Heart left ventricle (tissue), 16 donors: ENCODE results near the gene B4GALNT4. TPM values are rescaled to one million over a fixed set of nuclear protein-coding genes. Genes with fewer than 3 reads are reported as not detected.

Experiments used
- ATAC-seq, 4 donors: fragments of 200-7000 bp; cut with Tn5 transposase; one replicate each; pipeline ENCODE4 v1.9.1; 2020 to 2022; ENCODE audit warnings: moderate library complexity in 4 of 4, mild to moderate bottlenecking in 3 of 4, moderate number of reproducible peaks in 1 of 4
- DNase-seq, 5 donors: peaks; one replicate each; pipeline ENCODE4 v3.0.0-alpha.2; 2020
- H3K27ac ChIP-seq, 12 donors: fragments of 200-600 bp; sonication (generic) in 4 of 12; one replicate each; pipeline versions ENCODE4 v1.5.0 to v1.8.0; 2016 to 2022; ENCODE audit warnings: mild to moderate bottlenecking in 2 of 12
- H3K27me3 ChIP-seq, 9 donors: fragments of 200-600 bp; sonication (generic) in 2 of 9; one replicate each; pipeline versions ENCODE4 v1.5.1 to v1.8.0; 2016 to 2022; ENCODE audit warnings: mild to moderate bottlenecking in 3 of 9
- H3K36me3 ChIP-seq, 9 donors: fragments of 200-600 bp; sonication (generic) in 2 of 9; one replicate each; pipeline versions ENCODE4 v1.5.0 to v1.8.0; 2018 to 2022; ENCODE audit warnings: mild to moderate bottlenecking in 2 of 9
- H3K4me1 ChIP-seq, 12 donors: fragments of 200-600 bp; sonication (generic) in 4 of 12; one replicate each; pipeline versions ENCODE4 v1.5.0 to v1.8.0; 2016 to 2022; ENCODE audit warnings: mild to moderate bottlenecking in 3 of 12
- H3K4me3 ChIP-seq, 12 donors: fragments of 200-600 bp; sonication (generic) in 4 of 12; one replicate each; pipeline versions ENCODE4 v1.5.0 to v1.8.0; 2017 to 2022; ENCODE audit warnings: mild to moderate bottlenecking in 9 of 12, moderate library complexity in 4 of 12
- H3K9me3 ChIP-seq, 12 donors: fragments of 200-600 bp; sonication (generic) in 4 of 12; one replicate each; pipeline versions ENCODE4 v1.5.0 to v1.8.0; 2016 to 2022; ENCODE audit warnings: mild to moderate bottlenecking in 1 of 12
- POLR2A ChIP-seq, 2 donors: fragments of 450-650 bp; IDR thresholded peaks; one replicate each; pipeline ENCODE4 v1.6.1; 2017; ENCODE audit warnings: antibody characterized with exemption in 2 of 2, mild to moderate bottlenecking in 2 of 2, moderate library complexity in 2 of 2
- WGBS, 4 donors: extraction: QIAGEN DNeasy Blood & Tissue Kit in 2 of 4; methylation state at CpG; one replicate each; pipeline versions ENCODE4 v1.1.5 to v1.1.7; 2013 to 2018; 5-methylcytosine and 5-hydroxymethylcytosine counted together
- intact Hi-C, 10 donors: fragments of 100-400 bp; cut with DNase I; formaldehyde crosslinking; loops; one replicate each; pipeline versions ENCODE4 v1.11.1 to v1.14.2; 2022
- polyA plus RNA-seq, 2 donors: library from polyadenylated mRNA; stranded (reverse); fragments of 200-250 nt; gene quantifications; one replicate each; pipeline ENCODE4 v1.2.3, GENCODE V29; 2013
- total RNA-seq, 9 donors: library from RNA; depleted of rRNA in 2 of 9; stranded (reverse); fragments of >200 nt in 2 of 9; fragmentation: NEBNext Ultra II Directional in 3 of 9; extraction: Animal tissue kit (Norgen Biotek cat#: 25700) in 3 of 9; gene quantifications; one replicate each; pipeline versions ENCODE4 v1.1.0 to v1.2.4, GENCODE V29; 2016 to 2023
- TF ChIP-seq, protein P1 (sequence below), 12 donors: fragments of 200-600 bp; sonication (generic) in 4 of 12; IDR thresholded peaks; one replicate each; pipeline versions ENCODE4 v1.5.0 to v1.8.0; 2018 to 2022; ENCODE audit warnings: antibody characterized with exemption in 12 of 12, mild to moderate bottlenecking in 5 of 12
- donor health status: ischemic (EF 13 %, LVEDD 7.1; RV severe dilation, severe dysfunction).
- donor health status: healthy with polysubstance abuse.
- donor health status: DM: no; HTN: yes; CAD: no.
- donor health status: DM: no; HTN: no; CAD: no.
- donor health status: ischemic (EF 25% LVEDD 6.9; RV normal size, moderate dysfunction).
- donor health status: ischemic (EF 25% LVEDD 5.7; RV mildly dilated, moderate dysfunction).
- donor health status: healthy.
- donor health status: DM: yes; HTN: yes; CAD: no.
- donor health status: ischemic (EF 35%, LVEDD 5.7; RV mildly dilated, moderate dysfunction).
- donor health status: nonischemic (EF 11% LVEDD 7.7; RV severe dilation, severe dysfunction).
- donor health status: DM: yes; HTN: yes; CAD: no.
- donor health status: PGD.
- donor health status: ischemic (EF 29% LVEDD 5.4; RV normal size, mild dysfunction).
- donor health status: nonischemic (EF 23%, LVEDD 6.1; RV moderate dilation, normal function).

B4GALNT4 gene
- total and polyA plus RNA-seq, 11 donors: 0.28 to 1.9 (median 0.68) TPM; not detected in 2

DNA sequence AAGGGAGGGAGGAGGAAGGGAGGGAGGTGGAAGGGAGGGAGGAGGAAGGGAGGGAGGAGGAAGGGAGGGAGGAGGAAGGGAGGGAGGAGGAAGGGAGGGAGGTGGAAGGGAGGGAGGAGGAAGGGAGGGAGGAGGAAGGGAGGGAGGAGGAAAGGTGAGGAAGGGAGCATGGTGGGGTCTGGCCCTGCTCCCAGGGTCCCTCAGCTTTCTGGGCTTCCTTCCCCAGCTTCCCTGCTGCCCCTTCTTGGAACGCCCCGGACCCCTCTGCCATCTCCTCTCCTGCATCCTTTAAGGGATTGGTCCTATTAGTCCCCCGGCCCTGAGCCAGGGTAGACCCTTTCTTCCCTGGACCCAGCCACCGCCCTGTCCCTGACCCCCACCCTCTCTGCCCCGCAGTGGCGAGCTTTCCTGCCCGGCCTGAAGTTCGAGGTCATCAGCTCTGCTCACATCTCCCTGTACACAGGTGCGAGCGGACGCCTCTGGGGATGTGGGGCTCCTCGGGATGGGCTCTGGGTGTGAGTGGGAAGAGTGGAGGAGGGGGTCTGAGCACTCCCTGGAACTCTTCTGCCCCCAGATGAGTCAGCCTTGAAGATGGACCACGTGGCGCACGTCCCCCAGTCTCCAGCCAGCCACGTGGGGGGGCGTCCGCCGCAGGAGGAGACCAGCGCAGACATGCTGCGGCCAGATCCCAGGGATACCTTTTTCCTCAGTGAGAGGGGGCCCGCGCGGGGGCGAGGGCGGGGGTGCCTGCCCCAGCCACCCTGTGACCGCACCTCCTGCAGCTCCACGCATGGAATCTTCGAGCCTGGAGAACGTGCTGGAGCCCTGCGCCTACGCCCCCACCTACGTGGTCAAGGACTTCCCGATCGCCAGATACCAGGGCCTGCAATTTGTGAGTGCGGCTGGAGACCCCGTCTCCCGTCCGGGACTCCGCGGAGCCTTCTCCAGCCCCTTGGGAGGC, 6.0 kb downstream of the B4GALNT4 start:
- WGBS, 4 donors: 90 to 94% (median 93%) methylated on average over 41 of the region's 41 CpGs

DNA sequence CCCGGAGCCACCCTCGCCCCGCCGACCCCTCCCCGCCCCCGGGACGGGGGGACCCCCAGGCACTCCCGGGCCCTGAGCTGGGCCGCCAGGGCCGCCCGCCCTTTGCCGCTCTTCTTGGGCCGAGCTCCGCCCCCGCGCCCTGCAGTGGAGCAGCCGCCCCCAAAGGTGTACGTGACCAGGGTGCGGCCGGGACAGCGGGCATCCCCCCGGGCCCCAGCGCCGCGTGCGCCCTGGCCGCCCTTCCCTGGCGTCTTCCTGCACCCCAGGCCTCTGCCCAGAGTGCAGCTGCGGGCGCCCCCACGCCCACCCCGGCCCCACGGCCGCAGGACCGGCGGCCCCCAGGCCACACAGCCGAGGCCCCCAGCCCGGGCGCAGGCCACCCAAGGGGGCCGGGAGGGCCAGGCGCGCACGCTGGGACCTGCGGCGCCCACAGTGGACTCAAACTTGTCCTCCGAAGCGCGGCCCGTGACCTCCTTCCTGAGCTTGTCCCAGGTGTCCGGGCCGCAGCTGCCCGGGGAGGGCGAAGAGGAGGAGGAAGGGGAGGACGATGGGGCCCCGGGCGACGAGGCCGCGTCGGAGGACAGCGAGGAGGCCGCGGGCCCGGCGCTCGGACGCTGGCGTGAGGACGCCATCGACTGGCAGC, 7.4 kb downstream of the B4GALNT4 start:
- H3K9me3 ChIP-seq: no peaks in the 10 kb centered on the region
- H3K36me3 ChIP-seq: no peaks in the 10 kb centered on the region
- H3K4me3 ChIP-seq: no peak overlapping the region
- intact Hi-C loops: loop anchor here in 2 of 10 donors (10.0 kb wide), 2 partner anchors 102 to 122 kb away; partner anchors contain the start of gene NLRP6 (in 1 of the 2)
- ATAC-seq: no peak
- TF ChIP-seq, protein P1, sequence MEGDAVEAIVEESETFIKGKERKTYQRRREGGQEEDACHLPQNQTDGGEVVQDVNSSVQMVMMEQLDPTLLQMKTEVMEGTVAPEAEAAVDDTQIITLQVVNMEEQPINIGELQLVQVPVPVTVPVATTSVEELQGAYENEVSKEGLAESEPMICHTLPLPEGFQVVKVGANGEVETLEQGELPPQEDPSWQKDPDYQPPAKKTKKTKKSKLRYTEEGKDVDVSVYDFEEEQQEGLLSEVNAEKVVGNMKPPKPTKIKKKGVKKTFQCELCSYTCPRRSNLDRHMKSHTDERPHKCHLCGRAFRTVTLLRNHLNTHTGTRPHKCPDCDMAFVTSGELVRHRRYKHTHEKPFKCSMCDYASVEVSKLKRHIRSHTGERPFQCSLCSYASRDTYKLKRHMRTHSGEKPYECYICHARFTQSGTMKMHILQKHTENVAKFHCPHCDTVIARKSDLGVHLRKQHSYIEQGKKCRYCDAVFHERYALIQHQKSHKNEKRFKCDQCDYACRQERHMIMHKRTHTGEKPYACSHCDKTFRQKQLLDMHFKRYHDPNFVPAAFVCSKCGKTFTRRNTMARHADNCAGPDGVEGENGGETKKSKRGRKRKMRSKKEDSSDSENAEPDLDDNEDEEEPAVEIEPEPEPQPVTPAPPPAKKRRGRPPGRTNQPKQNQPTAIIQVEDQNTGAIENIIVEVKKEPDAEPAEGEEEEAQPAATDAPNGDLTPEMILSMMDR (IDR thresholded peaks at IDR 0.05): no peak
- no peak for TF ChIP-seq POLR2A (IDR thresholded peaks at IDR 0.05)
- WGBS, 4 donors: 95 to 96% (median 96%) methylated on average over 37 to 70 of the region's 70 CpGs
- no peak overlapping the region for H3K27ac ChIP-seq
- H3K4me1 ChIP-seq: no peaks in the 10 kb centered on the region
- DNase-seq: no peak
- peaks cover 0 to 34% (median 2%) of the 10 kb centered on the region in 9 donors for H3K27me3 ChIP-seq

More for the DNA sequence above, 6.0 kb downstream of the B4GALNT4 start:
- H3K9me3 ChIP-seq: no peaks in the 10 kb centered on the region
- intact Hi-C loops: loop anchor here in 2 of 10 donors (10.0 kb wide), 2 partner anchors 101 to 121 kb away; partner anchors contain the start of gene NLRP6 (in 1 of the 2)
- TF ChIP-seq POLR2A (IDR thresholded peaks at IDR 0.05): no peak
- TF ChIP-seq, protein P1 (IDR thresholded peaks at IDR 0.05): no peak
- DNase-seq (peak in 1 of 5 donors; percentile 58), ATAC-seq (no peak)
- H3K4me3 ChIP-seq: no peak overlapping the region
- no peaks in the 10 kb centered on the region for H3K36me3 ChIP-seq
- no peaks in the 10 kb centered on the region for H3K4me1 ChIP-seq
- H3K27me3 ChIP-seq: peaks cover 0 to 35% (median 9%) of the 10 kb centered on the region in 9 donors
- no peak overlapping the region for H3K27ac ChIP-seq

DNA sequence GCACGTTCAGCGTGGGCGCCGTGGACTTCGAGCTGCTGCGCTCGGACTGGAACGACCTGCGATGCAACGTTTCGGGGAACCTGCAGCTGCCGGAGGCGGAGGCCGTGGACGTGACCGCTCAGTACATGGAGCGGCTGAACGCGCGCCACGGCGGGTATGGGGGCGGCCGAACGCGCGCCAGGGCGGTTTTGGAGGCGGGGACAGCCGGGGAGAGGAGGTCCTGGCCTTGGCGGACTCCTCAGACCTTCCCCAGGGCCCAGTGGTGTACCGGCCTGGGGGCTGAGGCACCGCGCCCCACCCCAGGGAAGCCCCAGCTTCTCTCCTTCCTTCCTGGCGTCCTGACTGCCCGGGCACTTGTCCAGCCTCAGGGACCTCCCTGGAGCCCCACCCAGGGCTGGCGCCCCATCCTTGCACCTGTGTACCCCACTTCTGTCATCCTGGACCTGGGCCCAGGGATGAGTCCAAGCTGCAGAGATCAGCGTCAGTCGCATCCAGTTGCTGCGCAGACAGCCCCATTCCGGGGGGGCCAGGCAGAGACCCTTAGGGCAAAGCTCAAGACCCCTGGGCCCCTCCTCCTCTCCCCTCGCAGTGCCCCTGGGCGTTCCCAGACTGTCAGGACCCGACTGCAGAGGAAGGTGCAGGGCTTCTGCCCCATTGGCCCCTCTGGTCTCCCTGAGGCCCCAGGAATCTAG, 8.0 kb downstream of the B4GALNT4 start:
- intact Hi-C loops: loop anchor here in 2 of 10 donors (10.0 kb wide), 2 partner anchors 103 to 123 kb away; partner anchors contain the start of gene NLRP6 (in 1 of the 2)
- no peaks in the 10 kb centered on the region for H3K9me3 ChIP-seq
- no peak overlapping the region for H3K4me3 ChIP-seq
- 88 to 91% (median 89%) methylated on average over 32 to 44 of the region's 44 CpGs for WGBS, 4 donors
- no peak for ATAC-seq
- no peak overlapping the region for H3K27ac ChIP-seq
- no peaks in the 10 kb centered on the region for H3K4me1 ChIP-seq
- DNase-seq: peak in 1 of 5 donors; percentile 51
- no peak for TF ChIP-seq POLR2A (IDR thresholded peaks at IDR 0.05)
- TF ChIP-seq, protein P1 (IDR thresholded peaks at IDR 0.05): no peak
- H3K27me3 ChIP-seq: peaks cover 0 to 34% (median 7%) of the 10 kb centered on the region in 9 donors
- no peaks in the 10 kb centered on the region for H3K36me3 ChIP-seq
